GM18526 (cell line): ENCODE measurements around the gene KIF4A.

Source experiments
- POLR2A ChIP-seq: IDR thresholded peaks from 3 replicates; pipeline ENCODE4 v1.6.1; 2011; ENCODE audit not compliant: insufficient read length; ENCODE audit errors: extremely low read depth

Gene KIF4A

GRCh38 chrX:70429759-70430158 is 139.9 kb downstream of the KIF4A start:
- TF ChIP-seq POLR2A: no peak

DNA sequence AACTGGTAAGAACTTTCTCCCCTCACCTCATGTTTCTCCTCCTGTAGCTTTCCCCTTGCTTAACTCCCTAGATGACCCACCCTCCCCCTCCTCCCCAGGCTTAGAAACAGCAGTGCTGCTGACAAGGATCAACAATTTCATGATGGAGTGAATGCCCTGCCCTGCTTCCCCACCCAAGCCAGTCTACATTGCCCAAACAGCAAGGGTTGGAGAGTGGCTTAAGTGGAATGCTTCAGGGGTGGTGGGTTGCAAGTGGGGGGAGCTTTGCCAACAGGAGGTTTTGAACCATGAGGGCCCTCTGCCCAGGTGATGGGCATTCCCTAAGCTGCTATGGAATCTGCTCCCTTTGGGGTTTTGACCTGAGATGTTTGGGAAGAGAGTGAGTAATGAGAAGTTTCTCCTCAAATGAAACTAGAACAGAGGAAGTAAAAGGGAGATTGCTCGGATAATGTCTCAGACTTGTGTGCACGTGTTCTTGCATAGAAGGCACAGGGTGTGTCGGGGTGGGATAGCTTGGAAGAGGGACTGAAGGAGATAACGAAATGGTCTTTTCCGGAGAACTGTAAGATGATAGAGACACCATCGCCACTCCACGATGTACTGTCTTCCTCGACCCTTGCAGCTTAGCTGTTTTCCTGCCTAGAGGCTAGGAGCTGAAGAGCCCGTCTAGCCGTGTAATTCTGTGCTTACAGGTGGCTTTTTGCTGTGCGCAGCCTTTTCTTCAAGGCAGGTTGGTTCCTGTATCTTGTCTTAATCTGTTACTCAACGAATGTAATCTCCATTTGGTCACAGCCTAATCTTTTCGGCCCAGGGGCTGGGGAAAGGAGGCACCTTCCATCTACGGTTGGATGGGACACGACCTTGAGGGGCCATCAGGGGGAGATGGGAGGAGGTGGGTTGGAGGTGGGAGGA is 143.3 kb downstream of the KIF4A start:
- no peak for TF ChIP-seq POLR2A

DNA sequence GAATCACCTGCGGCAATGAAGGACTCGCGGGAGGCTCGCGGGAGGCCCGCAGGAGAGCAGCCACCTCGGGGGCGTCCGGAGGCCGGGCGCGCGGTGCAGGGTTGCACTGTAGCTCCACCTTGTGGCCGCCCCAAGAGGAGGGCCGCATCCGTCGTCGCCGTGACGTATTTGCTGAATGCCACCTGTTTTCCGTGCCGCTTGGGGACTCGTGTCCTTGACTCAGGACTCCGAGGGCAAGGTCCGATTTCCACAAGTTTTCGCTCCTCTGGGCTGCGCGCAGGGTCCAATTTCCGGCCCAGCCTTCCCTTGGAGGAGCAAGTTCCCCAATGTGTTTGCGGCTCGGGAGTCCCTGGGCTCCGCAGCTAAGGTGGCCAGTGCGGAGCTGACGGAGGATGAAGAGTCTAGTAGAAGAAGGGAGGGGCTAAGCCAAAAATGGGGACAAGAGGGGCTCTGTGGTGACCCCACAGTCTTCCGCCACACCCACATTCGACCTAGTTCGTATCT is 144.0 kb downstream of the KIF4A start:
- TF ChIP-seq POLR2A: peak; percentile 45

- no peak for TF ChIP-seq POLR2A
Observed at GRCh38 chrX:70434352-70434866, 144.5 kb downstream of the KIF4A start.

- no peak for TF ChIP-seq POLR2A
Observed at GRCh38 chrX:70434914-70435586, 145.1 kb downstream of the KIF4A start.

- no peak for TF ChIP-seq POLR2A
Observed at GRCh38 chrX:70436343-70436742, 146.4 kb downstream of the KIF4A start.

DNA sequence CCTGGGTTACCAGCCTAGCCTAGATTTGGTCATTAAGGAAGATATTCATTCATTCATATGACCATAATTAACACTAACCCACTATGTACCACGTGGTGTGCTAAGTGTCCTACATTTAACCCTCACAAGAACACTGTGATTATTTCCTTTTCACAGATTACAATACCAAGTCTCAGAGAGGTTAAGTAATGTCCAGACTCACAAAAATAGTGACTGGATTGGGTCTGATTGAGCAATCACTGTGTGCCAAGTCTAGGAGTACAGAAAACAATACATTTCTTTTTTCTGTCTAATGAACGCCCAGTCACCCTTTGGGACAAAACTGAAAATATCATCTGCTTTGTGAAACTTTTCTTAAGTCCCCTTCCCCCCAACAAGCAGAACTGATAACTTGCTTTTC is 147.1 kb downstream of the KIF4A start:
- no peak for TF ChIP-seq POLR2A

DNA sequence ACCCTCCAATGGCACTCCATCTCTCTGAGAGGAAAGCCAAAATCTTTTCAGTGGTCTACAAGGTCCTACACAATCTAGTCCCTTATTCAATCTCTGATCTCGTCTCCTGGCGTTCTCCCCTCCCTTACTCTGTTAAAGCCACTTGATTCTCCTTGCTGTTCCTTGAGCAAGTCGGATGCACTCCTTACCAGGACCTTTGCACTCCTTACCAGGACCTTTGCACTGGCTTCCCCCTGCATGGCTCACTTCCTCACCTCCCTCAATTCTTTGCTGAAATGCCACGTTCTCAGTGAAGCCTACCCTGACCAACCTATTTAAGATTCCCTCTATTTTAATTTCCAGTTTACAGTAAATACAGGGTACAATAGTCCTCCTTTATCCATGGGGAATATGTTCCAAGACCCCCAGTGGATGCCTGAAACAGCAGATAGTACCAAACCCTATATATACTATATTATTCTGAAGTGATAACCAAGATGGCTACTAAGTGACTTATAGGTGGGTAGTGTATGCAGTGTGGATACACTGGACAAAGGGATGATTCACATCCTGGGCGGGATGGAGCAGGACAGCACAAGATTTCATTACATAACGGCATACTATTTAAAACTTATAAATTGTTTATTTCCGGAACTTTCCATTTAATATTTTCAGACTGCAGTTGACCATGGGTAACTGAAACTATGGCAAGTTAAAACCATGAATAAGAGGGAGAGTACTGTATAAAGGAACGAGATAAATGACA is 148.2 kb downstream of the KIF4A start:
- TF ChIP-seq POLR2A: no peak

- TF ChIP-seq POLR2A: no peak
Observed at GRCh38 chrX:70439016-70439415, 149.1 kb downstream of the KIF4A start.

DNA sequence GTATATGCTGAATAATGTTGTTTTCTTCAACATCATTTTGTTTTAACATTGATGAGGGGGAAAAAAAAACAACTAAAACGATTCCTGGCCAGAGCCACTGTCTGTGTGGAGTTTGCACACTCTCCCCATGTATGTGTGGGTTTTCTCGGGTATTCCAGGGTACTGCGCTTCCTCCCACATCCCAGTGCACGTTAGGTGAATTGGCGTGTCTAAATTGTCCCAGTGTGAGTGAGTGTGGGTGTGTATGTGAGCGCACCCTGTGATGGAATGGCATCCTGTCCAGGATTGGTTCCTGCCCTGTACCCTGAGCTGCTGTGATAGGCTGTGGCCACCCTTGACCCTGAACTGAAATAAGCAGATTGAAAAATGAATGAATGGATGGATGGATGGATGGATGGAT is 152.3 kb downstream of the KIF4A start:
- TF ChIP-seq POLR2A: no peak

DNA sequence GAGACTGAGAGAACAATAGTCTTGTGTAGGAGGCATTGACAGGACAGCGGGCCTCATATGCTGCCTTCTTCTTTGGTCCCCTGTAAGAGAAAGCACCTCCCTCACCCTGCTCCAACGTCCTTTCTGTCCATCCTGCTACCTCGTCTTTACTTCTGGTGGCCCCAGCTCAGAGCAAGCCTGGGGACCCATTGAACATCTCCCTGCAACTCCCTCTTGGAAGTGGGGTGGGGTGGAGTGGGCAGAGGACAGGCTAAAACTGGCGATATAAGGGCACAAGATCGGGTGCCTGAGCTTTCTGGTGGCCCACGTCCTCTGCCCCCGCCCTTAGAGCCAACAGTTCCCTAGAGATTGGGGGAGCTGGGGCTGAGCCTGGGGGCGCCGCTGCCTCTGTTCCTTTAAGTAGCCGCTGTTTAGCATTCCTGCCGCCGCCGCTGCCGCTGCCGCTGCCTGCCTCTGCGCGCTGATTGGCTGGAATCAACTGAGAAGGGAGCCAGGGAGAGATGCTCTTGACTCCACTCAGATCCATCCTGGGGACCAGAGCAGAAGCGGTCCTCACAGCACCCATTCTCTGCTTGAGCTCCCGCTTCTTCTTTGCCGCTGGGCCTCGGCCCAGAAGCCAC is 154.5 kb downstream of the KIF4A start, which contains the start of gene DLG3:
DLG3 (plus strand) TSS at position 510 of the 620 bp plus-strand sequence. CDS start 367 bp downstream, outside the sequence.
- TF ChIP-seq POLR2A: no peak

GRCh38 chrX:70444946-70445656 is 155.2 kb downstream of the KIF4A start:
- no peak for TF ChIP-seq POLR2A

GRCh38 chrX:70445951-70446350 is 156.0 kb downstream of the KIF4A start:
- no peak for TF ChIP-seq POLR2A

- no peak for TF ChIP-seq POLR2A
Observed at GRCh38 chrX:70446380-70447350, 156.8 kb downstream of the KIF4A start.
